Measurements from ENCODE around the gene SH2B3.
"Not testable (repeated sequence)": the region's sequence is repeated elsewhere in the genome, so short reads cannot be mapped to it uniquely, and the experiment has no call there.

The SH2B3 gene

DNA sequence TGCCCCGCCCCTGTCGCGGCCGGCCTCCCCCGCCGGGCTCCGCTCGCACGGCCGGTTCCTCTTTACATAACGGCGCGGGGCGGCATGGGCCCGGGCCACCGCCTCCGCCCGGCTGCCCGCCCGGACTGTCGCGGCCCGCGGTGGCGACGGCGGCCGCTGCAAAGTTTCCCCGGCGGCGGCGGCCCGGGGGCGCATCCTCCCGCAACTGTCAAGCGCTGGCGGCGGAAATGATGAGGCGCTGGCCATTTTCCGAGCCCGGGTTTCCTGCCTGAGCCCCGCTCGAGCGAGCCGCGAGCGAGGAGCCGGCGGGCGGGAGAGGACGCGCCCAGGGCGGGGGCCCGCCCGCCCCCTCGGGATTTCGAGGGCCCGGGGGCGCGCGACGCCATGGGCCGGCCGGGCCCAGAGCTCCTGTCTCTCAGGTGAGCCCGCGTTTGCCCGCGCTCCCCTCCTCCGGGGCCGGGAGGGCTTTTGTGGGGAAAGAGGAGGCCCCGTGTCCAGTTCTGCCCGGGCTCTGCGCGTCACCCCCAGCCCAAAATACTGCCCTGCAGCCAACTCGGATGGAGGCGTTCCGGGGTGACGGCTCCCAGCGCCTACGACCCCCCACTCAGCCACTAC, at the start of gene SH2B3:
TSS of gene SH2B3 (plus strand) at position 65 of the 615 bp plus-strand sequence. CDS start 12,223 bp downstream, outside the sequence.
- DNase-seq (ENCODE audit: low read depth) = no peak

DNA sequence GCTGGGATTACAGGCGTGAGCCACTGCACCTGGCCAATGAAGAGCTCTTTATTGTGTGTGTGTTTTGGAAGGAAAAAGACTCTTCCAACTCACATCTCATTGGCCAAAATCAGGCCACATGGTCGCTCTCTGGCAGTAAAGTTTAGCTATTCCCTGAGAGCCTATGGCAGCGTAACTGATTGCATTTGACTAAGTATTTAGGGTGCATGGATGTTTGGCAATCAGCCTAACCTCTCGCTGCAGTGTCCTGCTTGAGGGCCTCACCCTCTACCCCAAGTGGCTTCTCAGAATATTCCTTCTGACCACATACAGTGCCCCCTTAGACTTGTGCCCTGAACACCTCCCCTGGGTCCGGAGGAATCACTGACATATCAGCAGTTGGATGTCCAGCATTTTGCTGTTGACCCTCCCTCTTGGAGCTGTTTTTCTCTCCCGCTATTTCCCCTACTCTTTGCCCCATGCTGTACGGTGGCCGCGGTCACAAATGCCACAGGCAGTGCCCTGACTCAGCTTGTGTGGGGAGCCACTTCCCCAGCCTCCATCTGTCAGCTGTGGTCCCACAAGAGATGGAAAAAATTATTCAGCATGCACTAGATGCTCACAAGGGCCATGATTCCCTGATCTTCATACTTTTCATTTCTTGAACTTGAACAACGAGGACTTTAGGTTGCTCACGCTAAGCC, 46.4 kb upstream of the SH2B3 start:
- peak; percentile 24 for DNase-seq (ENCODE audit: low read depth)

DNA sequence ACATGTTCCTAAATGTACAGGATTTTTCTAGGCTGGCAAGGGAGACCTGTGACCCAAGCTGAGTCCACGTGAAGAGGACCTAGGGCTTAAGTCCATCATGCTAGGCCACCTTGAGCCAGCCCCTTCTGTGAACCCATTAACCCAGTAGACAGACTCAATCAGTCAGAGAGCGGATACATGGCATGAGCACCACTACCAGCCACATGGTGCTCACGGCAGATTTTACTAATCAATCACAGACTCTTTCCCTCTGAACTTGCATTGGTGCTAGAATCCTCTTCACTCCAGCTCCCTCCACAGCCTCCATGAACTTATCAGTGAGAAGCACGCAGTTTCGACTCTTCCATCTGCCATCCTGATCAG, 45.8 kb upstream of the SH2B3 start:
- DNase-seq (ENCODE audit: low read depth) = no peak

DNA sequence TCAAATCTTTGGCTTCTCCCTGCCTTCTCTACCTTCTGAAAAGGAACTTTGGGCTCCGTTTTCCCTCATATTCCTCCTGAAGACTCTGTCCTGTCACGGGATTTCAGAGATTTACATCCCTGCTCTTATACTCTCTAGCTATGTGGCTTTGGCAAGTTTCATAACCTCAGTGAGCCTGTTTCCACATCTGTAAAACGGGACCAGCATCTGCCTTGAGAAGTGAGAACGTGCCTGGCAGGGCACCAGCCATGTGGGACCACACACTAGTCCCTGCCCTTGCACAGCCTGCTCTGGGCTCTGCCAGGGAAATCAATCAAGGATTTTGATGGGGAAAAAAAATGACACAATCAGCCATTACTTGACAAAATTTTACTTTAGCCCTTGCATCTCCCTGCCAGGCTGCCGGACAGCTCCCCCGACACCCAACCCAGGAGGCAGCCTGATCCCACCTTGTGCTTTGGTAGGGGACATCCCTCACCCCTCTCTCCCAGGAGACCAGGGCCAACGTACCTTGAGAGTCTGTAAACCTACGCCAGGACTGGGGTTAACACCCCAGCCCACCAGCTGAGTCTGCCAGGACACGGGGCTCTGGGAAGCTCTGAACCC, 45.3 kb upstream of the SH2B3 start:
- DNase-seq (ENCODE audit: low read depth) = no peak

DNA sequence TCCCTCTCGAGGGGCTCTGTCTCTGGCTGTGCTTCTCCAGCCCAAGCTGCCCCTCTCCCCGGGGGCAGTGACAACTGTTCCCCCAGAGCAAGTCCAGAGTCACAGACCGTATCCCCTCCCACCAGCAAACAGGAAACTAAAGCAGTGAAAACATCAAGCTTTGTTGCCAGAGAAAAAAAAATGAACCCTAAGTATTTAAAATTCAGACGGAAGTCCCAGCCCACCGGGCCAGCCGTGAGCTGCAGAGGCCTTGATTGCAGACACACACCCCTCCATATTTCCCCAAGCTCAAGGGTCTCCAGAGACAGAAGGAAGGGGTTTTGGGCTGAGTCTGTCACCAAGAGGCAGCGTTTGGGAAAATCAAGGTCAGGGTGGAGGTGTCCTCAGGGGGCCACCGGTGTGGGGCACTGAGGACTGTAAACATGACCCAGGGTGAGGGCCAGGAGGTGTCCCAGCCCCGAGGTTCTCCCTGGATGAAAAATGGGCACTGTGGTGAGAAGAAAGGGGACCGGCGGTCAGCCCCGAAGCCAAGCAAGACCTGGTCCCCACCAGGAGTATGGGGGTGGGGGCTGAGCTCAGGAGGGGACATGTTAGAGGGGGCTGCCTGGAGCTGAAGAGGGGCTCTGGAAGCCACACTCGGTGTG, 44.5 kb upstream of the SH2B3 start:
- DNase-seq (ENCODE audit: low read depth) = no peak

GRCh38 chr12:111361717-111362576, 43.8 kb upstream of the SH2B3 start:
- no peak for DNase-seq (ENCODE audit: low read depth)

GRCh38 chr12:111362687-111363475, 42.8 kb upstream of the SH2B3 start:
- no peak for DNase-seq (ENCODE audit: low read depth)

GRCh38 chr12:111363578-111363977, 42.1 kb upstream of the SH2B3 start:
- no peak for DNase-seq (ENCODE audit: low read depth)

DNA sequence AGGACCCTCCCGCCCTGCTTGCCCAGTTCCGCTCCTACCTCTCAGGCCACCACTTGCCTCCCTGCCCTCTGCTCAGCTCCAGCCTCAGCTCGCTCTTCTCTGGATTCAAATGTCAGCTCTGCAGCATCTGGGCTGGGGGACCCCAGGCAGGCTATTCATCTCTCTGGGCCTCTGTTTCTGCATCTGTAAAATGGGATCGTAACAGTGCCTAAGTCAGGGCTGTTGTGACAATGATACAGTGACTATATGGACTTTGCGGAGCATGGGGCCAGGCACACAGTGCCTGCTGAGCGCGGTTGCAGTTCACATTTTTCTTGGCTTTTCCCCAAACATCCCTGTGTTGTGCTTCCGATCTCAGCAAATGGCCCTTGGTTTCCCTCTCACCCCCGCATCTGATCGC, 39.6 kb upstream of the SH2B3 start:
- no peak for DNase-seq (ENCODE audit: low read depth)

- no peak for DNase-seq (ENCODE audit: low read depth)
These were observed 39.1 kb upstream of the SH2B3 start for GRCh38 chr12:111366583-111366982.

- DNase-seq (ENCODE audit: low read depth) = no peak
These were observed 38.0 kb upstream of the SH2B3 start for GRCh38 chr12:111367661-111368221.

- DNase-seq (ENCODE audit: low read depth) = no peak
These were observed 37.4 kb upstream of the SH2B3 start for GRCh38 chr12:111368291-111368787.

GRCh38 chr12:111368788-111369495, 36.8 kb upstream of the SH2B3 start, which contains the start of gene PHETA1:
Gene PHETA1, minus strand, starts transcription at chr12:111369095. Its CDS starts 5,668 bp downstream, at chr12:111363427.
- DNase-seq (ENCODE audit: low read depth) = peak; percentile 78

GRCh38 chr12:111369496-111370220, 36.1 kb upstream of the SH2B3 start:
- DNase-seq (ENCODE audit: low read depth) = no peak

DNA sequence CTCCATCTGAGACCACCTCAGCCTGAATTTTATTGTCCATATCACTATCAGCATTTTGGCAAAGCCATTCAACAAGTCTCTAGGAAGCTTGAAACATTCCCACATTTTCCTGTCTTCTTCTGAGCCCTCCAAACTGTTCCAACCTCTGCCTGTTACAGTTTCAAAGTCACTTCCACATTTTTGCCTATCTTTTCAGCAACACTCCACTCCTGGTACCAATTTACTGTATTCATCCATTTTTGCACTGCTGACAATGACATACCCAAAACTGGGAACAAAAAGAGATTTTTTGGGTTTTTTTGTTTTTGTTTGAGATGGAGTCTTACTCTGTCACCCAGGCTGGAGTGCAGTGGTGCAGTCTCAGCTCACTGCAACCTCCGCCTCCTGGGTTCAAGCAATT, 32.5 kb upstream of the SH2B3 start:
- DNase-seq (ENCODE audit: low read depth) = not testable (repeated sequence)

GRCh38 chr12:111377440-111377839, 28.3 kb upstream of the SH2B3 start:
- no peak for DNase-seq (ENCODE audit: low read depth)

- DNase-seq (ENCODE audit: low read depth) = no peak
These were observed 25.7 kb upstream of the SH2B3 start for GRCh38 chr12:111379942-111380554.

GRCh38 chr12:111384596-111384995, 21.1 kb upstream of the SH2B3 start:
- no peak for DNase-seq (ENCODE audit: low read depth)

DNA sequence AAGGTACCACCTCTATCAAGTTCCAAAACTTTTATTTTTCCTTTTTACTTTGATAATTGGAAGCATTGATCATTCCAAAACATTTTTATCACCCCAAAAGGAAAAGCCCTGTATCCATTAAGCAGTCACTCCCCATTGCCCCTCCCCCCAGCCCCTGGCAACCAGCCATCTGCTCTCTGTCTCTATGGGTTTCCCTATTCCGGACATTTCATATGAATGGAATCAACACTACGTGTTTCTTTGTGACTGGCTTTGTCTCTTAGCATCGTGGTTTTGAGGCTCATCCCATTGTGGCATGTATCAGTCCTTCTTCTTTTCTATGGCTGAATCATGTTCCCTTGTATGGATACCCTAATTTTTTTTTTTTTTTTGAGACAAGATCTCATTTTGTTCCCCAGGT, 18.8 kb upstream of the SH2B3 start:
- DNase-seq (ENCODE audit: low read depth) = no peak
